HG02678 (cell line): ENCODE results near the gene GNAQ.

ENCODE experiments used
- ATAC-seq: cut with Tn5 transposase; IDR thresholded peaks from one replicate; pipeline ENCODE4 v1.9.1; 2021; ENCODE audit warnings: mild to moderate bottlenecking, moderate library complexity; ENCODE audit not compliant: unreplicated experiment

GNAQ gene

DNA sequence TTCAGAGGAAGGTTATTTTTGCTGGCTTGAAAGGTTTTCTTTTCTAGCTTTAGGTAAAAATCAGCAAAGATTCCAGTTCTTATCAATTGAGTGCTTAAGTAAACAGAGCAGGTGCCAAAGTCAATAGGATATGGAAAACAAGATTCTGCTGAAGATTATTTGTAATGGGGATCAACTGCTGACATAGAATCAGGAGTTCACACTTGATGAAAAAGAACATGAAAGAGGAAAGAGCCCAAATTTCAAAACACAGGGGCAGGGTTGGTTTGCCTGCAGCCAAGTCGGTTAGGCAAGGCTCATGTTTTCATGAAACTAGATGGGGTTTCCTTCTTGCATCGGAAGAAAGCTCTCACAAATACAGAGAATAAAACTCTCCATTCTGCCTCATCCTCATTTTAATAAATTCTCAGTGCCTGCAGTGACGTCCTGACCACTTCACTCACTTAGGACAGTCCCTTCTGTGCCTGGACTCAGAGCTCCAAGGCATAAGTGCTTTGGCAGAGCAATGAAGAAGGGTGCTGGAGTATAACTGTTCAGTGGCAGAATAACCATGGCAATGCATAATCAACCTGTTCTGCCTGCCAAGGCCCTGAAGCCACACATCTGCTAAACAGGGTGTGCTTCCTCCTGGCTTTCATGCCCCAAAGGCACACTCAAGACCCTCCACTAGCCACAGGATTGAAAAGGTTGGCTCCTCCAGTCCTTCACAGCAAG is 179.6 kb downstream of the GNAQ start:
- no peak for ATAC-seq

DNA sequence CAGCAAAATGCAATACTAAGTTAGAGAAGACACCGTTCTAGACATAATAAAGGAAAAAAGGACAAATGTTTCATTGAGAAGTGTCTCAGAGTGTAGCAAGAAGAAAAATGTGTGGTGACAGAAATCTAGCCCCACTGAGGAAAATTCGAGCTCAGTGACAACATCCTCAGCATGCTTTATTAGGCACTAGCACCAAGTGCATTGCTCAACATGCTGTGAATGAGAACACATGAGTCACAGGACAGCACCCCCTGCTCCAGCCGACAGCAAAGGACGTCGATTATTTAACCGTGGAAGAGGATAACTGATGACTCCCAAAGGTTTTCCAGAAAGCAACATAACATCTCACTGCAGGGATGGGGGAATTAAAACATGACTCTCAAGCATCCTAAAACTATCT is 182.7 kb downstream of the GNAQ start:
- no peak for ATAC-seq

DNA sequence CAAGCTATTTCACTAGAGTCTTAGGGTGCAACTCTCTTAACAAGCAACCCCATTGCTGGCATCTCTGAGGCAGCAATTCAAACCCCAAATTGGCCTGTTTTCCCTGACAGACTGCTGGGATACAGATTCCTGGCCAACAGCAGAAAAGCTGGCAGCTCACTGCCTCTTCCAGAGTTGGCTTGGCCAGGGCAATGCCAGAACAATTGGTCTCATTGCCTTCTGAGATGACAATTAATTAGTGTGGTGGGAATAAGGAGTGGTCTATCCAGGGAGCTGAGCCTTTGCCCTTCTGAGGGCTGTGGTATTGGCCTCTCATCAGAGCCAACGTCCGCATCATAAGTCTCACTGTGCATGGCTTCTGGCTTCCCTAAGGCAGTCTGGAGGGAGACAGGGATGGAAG is 183.2 kb downstream of the GNAQ start:
- no peak for ATAC-seq

DNA sequence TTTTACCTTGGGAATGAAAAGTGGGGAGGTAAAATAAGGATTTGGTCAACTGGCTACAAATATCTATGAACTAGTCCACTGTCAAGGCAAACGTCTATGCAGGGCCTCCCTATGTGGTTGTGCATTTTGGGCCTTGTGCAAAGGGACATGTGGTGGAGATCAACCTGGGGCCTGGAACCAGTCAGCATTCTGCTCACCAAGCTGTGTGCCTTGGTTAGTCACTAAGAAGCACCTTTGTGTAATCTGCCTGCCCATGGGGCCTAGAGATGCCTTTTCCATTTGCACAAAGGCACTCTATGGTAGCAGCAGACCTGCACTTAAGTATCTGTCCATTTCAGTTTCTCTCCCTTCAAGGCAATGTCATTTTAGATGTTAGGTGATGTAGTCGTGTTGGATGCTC is 184.0 kb downstream of the GNAQ start:
- no peak for ATAC-seq

DNA sequence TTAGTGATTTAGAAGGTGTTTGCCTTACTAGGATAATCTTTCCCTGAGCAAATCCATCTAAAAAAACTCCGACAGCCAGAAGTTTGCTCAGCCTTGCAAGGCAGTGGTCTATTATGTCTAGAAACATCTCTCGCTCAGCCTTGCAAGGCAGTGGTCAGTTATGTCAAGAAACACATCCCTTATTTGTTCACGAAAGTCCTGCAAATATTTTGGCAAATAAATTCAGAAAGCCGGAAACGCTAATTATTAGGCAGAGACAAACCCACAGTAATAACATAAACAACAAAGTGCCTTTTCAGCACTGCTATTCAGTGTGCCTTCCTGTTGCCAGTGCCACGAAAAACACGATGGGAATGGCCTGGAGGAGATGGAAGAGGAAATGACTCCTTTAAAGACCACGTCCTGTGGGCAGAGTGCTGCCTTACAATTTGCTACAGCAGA is 184.5 kb downstream of the GNAQ start:
- ATAC-seq = no peak

DNA sequence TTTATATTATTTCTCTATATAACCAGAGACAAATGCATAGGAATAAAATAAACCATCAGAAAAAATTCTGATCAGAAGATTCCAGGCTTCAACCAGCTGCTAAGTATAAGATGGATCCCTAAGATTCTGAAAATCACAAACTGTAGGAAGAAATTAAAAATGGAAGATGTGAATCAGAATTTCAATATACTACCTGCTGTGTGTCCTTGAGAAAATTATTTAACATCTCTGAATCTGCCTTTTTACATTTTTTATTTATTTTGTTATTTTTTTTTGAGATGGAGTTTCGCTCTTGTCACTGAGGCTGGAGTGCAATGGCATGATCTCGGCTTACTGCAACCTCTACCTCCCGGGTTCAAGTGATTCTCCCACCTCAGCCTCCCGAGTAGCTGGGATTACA is 187.2 kb downstream of the GNAQ start:
- no peak for ATAC-seq

DNA sequence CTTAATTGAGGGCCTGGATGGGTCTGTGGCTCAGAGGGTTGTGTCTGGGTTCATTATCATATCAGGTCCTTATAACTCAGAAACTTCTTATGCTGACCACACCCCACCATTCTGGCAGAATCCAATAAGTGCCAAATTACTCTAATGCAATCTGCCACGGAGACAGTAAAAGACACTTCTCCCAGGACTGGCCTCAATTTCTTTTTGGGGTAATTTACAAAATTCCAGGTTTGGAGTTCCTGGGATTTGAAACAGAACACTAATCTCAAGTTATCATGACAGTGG is 187.8 kb downstream of the GNAQ start:
- ATAC-seq = no peak

DNA sequence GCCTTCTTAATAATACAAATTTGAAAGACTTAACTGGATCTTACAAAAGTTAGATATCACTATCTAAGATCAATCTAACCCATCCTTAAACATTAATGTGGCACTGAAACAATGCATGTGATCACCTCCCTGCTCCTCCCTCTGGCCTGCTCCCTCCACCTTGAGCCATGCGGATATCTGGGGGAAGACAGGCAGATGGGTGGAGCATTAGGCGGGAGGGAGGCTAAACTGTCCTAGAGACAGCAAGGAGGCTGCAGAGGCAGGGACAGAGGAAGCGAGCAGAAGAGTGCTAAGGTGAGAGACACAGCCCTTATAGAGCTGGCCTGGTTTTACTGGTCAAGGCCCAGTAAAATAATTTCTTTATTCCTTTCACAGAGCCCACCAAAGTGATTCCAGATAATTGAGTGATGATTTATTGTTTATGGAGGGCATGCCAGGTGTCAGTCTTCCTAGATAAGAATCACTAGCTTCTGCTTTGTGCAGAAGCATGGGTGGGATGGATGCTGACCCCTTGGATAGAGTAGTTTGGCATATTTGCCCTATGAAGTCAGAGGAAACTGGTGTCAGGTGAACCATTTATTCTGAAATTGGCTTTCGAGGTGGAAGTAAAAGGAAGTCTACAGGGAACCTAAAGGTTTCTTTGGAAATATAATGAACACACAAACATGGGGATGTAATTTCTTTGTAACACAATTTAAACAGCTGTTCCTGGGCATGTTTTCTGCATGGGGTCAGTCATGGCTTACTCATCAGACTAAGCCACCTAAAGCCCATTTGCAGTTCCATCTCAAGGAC is 188.3 kb downstream of the GNAQ start:
- no peak for ATAC-seq

DNA sequence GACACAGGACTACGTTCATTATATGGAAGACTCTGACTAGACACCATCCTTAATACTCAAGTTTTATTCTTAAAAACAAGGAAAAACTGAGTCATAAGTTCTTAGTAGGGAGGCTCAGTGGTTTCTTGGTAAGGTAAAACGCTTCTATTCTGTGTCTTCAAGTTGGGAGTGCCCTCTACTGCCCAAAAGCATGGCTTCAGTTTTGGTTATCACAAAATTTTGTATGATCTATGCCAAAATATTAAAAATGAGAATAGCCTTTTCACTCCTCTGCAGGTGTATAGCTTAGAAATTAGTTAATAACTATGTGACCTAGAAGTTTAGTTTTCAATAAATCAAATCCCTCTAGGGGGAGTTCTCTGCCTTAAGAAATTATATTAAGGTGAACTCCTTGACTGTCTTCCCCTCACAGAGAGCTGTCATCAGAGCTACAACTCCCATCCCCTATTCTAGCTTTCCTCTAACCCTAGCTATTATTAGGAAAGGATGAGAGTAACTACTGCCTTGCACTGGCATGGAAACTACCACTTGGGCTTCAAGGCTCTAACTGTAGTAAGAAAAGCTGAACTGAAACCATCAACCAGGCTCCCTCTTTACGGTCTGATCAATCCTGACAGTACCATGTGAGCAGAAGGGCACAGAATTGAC is 189.7 kb downstream of the GNAQ start:
- peak; percentile 79 for ATAC-seq

DNA sequence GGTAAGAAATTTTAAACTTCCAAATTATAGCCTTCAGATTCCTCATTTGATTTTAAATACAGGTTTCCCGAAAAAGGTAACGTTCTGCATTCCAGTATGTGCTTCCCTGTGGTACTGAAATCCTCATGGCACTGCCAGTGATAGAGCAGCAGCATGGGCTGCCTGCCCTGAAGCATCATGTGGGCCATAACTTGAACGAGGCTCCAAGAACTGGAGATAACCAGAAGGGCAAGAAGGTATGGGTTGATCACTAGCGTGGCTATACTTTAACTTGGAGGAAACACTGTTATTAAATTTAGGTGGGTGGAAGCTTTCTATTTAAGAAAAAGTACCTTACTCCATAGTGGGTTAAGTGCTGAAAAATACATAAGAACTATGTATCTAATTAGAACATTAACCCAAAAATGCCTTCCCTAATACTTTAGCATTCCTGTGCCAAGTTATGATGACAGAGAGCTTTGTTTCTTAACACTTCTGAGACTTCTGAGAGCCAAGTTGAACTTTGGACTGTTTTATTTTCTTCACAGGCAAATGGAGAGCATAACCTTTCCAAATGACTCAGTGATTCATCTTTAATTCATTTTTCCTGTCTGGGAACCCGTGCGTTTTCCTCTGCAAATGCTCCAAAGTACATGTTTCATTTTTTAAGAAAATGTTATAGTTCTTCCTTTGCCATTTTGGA is 192.0 kb downstream of the GNAQ start:
- no peak for ATAC-seq

DNA sequence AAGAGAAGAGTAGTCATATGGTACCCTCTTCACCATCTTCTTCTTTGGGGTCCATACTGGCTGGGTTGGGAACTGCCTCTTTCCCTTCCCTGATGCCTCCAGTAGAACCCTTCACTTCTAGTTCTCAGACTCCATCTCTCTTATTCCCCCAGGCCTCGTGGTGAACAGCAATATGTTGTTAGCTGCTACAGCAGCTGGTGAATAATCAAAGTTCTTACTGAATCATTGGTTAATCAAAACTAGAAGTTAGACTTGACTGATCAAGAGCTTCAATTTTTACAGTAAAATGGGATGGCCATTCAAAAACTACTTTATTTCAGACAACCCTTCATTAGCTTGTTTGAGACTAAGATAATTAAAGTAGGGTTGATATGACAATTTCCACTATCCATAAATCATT is 192.6 kb downstream of the GNAQ start:
- ATAC-seq = no peak

DNA sequence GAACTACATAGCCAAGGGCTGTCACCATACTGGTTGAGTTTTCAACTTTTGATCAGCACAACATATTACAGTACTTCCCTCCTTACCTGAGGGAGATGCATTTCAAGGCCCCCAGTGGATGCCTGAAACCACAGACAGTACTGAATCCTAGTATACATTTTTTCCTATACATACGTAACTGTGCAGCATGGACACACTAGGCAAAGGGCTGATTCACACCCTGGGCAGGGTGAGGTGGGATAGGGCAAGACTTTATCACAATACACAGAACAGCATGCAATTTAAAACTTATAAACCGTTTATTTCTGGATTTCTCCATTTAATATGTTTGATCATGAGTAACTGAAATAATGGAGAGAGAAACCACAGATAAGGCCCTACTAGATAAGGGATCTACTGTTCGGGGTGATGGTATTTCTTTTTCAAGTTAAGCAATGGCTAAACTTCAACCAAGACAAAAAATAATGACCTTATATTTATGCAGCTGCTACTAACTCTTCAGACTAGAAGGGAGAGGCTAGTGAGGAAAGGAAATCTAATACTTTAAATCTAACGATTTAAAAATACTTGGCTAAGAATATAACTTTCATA is 196.6 kb downstream of the GNAQ start:
- no peak for ATAC-seq

DNA sequence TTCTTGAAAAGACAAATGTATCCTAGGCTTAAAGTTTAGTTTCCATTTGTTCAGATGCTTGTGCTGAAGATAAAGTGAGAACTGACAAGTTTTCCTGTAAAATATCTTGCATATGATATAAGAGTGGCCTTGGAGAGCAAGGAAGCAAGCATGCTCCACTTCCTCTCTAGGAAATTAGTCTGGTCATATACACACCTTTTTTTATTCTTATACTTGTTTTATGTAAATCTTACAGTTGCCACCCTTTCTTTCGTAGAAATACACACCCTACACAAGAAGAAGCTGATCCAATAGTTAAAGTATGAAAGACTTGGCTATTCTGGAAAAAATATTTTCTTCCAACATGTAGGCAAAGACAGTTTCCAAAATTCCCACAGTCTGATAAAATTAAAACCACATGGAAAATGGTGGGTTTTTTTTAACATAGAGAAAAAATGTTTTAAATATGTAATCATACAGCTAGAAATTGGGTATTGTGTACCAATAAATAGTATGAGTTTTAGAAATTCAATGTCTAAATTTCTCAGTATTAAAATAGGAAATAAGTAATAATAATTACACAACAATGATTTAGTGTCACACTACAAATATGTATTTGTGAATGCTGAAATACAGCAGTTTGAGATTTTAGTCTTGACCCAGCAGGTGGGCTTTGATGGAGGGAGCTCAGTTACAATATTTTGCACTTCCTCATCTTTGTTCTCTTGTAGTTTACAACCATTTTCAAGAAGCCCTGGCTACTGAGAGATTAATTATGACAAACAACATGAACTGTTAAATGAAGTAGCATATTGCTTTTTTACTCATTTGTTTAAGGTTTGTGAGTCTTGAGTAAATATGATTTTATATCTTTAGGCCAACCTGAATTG is 197.8 kb downstream of the GNAQ start:
- ATAC-seq = no peak

DNA sequence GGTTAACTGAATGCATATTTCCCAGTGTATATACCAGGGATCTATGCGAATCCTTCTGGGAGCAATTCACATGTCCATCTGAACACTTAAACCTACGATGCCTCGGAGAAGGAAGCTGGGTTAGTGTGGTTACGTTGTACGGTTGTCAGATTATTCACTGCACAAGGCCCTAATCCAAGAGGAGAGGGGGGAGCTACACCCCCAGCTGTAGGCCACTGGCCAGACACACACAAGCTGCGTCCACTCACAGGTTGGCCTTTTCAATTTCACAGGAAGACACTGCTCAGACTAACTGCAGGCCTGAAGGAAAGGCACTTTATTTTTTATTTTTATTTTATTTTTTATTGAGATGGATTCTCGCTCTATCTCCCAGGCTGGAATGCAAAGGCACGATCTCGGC is 199.0 kb downstream of the GNAQ start:
- ATAC-seq = no peak

DNA sequence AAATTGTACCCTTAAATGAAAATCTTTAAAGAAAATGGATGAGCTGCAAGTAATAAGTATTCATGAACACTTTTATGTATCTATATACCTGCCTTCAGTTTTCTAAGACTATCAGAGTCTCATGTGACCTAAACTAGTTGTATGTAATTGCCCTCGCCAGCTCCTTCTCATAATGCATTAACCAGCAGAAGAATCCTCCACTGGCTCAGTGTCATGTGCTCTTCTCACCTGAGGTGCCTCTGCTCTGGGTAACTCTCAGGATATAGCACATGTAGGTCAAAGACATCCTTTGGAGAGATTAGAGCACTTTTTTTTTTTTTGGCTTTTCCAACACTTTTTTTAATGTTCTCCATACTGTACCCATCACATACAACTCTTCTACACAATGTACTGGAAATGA is 199.8 kb downstream of the GNAQ start:
- ATAC-seq = no peak

DNA sequence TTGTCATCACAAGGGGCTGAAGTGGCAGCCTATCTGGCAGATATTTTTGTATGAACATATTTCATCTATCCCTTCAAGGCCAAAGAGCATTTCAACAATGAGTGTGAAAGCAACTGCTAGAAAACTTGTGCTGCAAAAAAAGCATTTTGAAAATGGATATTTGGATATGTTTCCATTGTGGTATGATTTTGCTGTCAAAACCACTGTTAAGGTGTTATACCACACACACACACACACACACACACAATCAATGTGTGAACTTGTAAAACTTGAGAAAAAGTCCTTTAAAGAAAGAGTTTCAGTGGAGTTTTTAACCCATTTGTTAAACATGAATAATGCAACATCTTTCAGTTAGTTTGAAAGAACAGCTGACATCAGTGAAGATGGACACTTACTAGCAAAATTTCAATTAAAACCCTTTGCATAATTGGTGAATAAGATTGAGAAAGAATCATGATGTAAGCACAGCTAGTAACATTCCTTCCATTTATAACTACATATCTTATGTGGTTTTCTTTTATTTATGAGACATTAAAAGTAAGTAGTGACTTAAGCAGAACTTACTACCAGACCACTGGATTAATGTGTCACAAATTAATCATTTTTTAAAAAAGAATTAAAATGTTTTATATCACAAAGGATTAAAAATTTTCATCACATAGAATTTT is 200.9 kb downstream of the GNAQ start:
- no peak for ATAC-seq

DNA sequence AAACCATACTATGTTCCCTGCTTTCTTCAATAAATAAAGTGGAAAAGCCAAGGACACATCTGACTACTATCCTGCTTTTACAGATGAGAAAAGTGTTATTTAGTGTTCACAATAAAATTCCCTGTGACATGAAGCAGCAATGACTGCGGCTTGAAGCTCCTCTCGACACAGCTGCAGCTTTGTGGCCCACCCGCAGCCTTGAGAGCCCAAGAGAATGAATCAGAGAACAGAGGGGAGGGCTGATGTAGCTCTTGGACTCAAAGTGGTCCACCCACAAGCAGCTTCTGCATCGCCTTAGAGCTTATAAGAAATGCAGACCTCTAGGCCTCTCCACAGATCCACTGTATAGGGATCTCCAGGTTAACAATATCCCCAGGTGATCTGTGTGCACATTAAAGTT is 202.2 kb downstream of the GNAQ start:
- no peak for ATAC-seq

DNA sequence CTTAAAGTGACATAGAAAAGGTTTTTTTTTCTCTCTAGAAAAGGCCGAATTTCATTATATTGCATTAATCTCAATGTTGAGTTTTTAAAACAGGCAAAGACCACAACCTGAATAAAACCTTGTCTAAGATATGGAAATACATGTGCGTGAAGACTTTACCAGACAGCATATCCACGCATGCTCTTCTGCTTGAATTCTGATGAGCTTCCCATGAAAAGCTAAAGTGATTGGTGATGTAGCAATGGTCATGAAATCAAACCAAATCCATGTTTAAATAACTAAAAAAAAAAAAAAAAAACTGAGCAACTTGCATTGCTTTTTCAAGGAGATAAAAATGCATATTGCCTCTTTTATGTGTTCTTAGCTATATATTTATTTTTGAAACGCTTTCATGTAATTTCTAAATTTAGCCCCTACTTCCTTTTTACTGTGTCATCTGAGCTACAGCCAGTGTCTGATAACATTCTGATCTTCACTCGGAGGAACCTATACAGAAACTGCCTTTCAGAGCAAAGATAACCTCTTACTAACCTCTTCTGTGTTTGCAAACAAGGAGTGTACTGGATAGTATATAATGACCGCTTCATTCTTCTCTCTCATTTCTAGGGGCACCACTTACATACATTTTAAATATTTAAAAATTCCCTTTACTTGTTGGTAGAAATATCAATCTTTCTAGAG is 204.4 kb downstream of the GNAQ start:
- ATAC-seq = no peak

DNA sequence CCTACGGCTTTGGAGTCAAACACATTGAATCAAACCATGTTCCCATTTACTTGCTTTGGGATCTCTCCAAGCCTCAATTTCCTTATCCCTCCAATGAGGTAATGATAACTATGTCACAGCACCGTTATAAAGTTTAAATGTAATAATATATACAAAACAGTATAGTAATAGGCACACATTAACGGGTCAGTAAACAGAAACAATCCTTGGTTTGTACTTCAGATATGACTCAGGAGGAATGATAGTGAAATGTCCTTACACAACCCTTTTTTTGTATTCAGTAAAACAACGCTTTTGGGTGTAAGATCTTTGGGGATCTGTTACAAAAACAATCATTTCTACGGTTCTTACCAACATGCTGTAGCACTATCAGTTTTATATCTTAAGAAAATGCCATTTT is 205.0 kb downstream of the GNAQ start:
- no peak for ATAC-seq
